Measurements from ENCODE around the gene PLCB2.

PLCB2 gene

GRCh38 chr15:40340038-40340739, 32.5 kb upstream of the PLCB2 start:
- DNase-seq = peak; percentile 58

- DNase-seq = peak; percentile 4
Observed at GRCh38 chr15:40339621-40339945, 31.8 kb upstream of the PLCB2 start.

GRCh38 chr15:40338921-40339620, 31.3 kb upstream of the PLCB2 start:
- no peak for DNase-seq

- peak; percentile 50 for DNase-seq
Observed at GRCh38 chr15:40338041-40338657, 30.4 kb upstream of the PLCB2 start.

GRCh38 chr15:40337597-40337996, 29.9 kb upstream of the PLCB2 start:
- DNase-seq = no peak

GRCh38 chr15:40336744-40337122, 29.0 kb upstream of the PLCB2 start:
- no peak for DNase-seq

- peak; percentile 23 for DNase-seq
Observed at GRCh38 chr15:40335938-40336743, 28.4 kb upstream of the PLCB2 start.

GRCh38 chr15:40334941-40335795, 27.4 kb upstream of the PLCB2 start:
- no peak for DNase-seq

- no peak for DNase-seq
Observed at GRCh38 chr15:40334541-40334940, 26.8 kb upstream of the PLCB2 start.

- DNase-seq = peak; percentile 3
Observed at GRCh38 chr15:40333922-40334492, 26.3 kb upstream of the PLCB2 start.

- DNase-seq = no peak
Observed at GRCh38 chr15:40332113-40332781, 24.5 kb upstream of the PLCB2 start.

- DNase-seq = no peak
Observed at GRCh38 chr15:40331637-40332036, 23.9 kb upstream of the PLCB2 start.

GRCh38 chr15:40331026-40331425, 23.3 kb upstream of the PLCB2 start:
- no peak for DNase-seq

- peak; percentile 15 for DNase-seq
Observed at GRCh38 chr15:40330368-40330836, 22.7 kb upstream of the PLCB2 start.

GRCh38 chr15:40329804-40330203, 22.1 kb upstream of the PLCB2 start:
- no peak for DNase-seq

GRCh38 chr15:40328751-40329150, 21.0 kb upstream of the PLCB2 start:
- no peak for DNase-seq

- no peak for DNase-seq
Observed at GRCh38 chr15:40328176-40328575, 20.4 kb upstream of the PLCB2 start.

- DNase-seq = no peak
Observed at GRCh38 chr15:40327457-40327856, 19.7 kb upstream of the PLCB2 start.

GRCh38 chr15:40325700-40326099, 18.0 kb upstream of the PLCB2 start:
- no peak for DNase-seq

- DNase-seq = no peak
Observed at GRCh38 chr15:40325188-40325587, 17.5 kb upstream of the PLCB2 start.

All from NCI-H1092 treated with DMSO at 0.1 percent for 48 hours (cell line).